Measurements from ENCODE around the gene UBTD1.

UBTD1 gene

GRCh38 chr10:97593421-97593820 lies 94.7 kb downstream of the UBTD1 start:
- no peaks in the 10 kb centered on the region for H3K9me3 Mint-ChIP-seq
- H3K36me3 Mint-ChIP-seq (ENCODE audit: low read depth): no peaks in the 10 kb centered on the region
- no peak overlapping the region for H3K4me3 Mint-ChIP-seq
- H3K27me3 Mint-ChIP-seq (ENCODE audit: low read depth): no peaks in the 10 kb centered on the region
- no peaks in the 10 kb centered on the region for H3K4me1 Mint-ChIP-seq (ENCODE audit: low read depth)
- no peak for DNase-seq (ENCODE audit: low spot score)
- no peak overlapping the region for H3K27ac Mint-ChIP-seq

- Mint-ChIP-seq H3K9me3 (no peaks in the 10 kb centered on the region), H3K27me3 (ENCODE audit: low read depth) (no peaks in the 10 kb centered on the region), H3K4me1 (ENCODE audit: low read depth) (no peaks in the 10 kb centered on the region), H3K4me3 (no peak overlapping the region), H3K27ac (no peak overlapping the region), H3K36me3 (ENCODE audit: low read depth) (no peaks in the 10 kb centered on the region)
- no peak for DNase-seq (ENCODE audit: low spot score)
These were observed 97.7 kb downstream of the UBTD1 start for GRCh38 chr10:97596101-97597082.

GRCh38 chr10:97597778-97598177 lies 99.1 kb downstream of the UBTD1 start:
- no peaks in the 10 kb centered on the region for H3K27me3 Mint-ChIP-seq (ENCODE audit: low read depth)
- no peak overlapping the region for H3K4me3 Mint-ChIP-seq
- H3K27ac Mint-ChIP-seq: no peak overlapping the region
- DNase-seq (ENCODE audit: low spot score): no peak
- no peaks in the 10 kb centered on the region for H3K9me3 Mint-ChIP-seq
- H3K4me1 Mint-ChIP-seq (ENCODE audit: low read depth): no peaks in the 10 kb centered on the region
- no peaks in the 10 kb centered on the region for H3K36me3 Mint-ChIP-seq (ENCODE audit: low read depth)

GRCh38 chr10:97598407-97599271 lies 99.9 kb downstream of the UBTD1 start:
- Mint-ChIP-seq H3K36me3 (ENCODE audit: low read depth) (no peaks in the 10 kb centered on the region), H3K27ac (no peak overlapping the region), H3K4me1 (ENCODE audit: low read depth) (no peaks in the 10 kb centered on the region), H3K9me3 (no peaks in the 10 kb centered on the region), H3K4me3 (no peak overlapping the region), H3K27me3 (ENCODE audit: low read depth) (no peaks in the 10 kb centered on the region)
- no peak for DNase-seq (ENCODE audit: low spot score)

GRCh38 chr10:97599272-97599619 lies 100.5 kb downstream of the UBTD1 start:
- Mint-ChIP-seq H3K27ac (no peak overlapping the region), H3K4me1 (ENCODE audit: low read depth) (no peaks in the 10 kb centered on the region), H3K36me3 (ENCODE audit: low read depth) (no peaks in the 10 kb centered on the region), H3K9me3 (no peaks in the 10 kb centered on the region), H3K27me3 (ENCODE audit: low read depth) (no peaks in the 10 kb centered on the region), H3K4me3 (no peak overlapping the region)
- no peak for DNase-seq (ENCODE audit: low spot score)

GRCh38 chr10:97600616-97601015 lies 101.9 kb downstream of the UBTD1 start:
- Mint-ChIP-seq H3K4me3 (no peak overlapping the region), H3K9me3 (no peaks in the 10 kb centered on the region), H3K4me1 (ENCODE audit: low read depth) (no peaks in the 10 kb centered on the region), H3K27me3 (ENCODE audit: low read depth) (no peaks in the 10 kb centered on the region), H3K36me3 (ENCODE audit: low read depth) (no peaks in the 10 kb centered on the region), H3K27ac (no peak overlapping the region)
- no peak for DNase-seq (ENCODE audit: low spot score)

GRCh38 chr10:97601268-97602215 lies 102.8 kb downstream of the UBTD1 start:
- DNase-seq (ENCODE audit: low spot score): no peak
- H3K9me3 Mint-ChIP-seq: no peaks in the 10 kb centered on the region
- H3K27ac Mint-ChIP-seq: no peak overlapping the region
- no peaks in the 10 kb centered on the region for H3K36me3 Mint-ChIP-seq (ENCODE audit: low read depth)
- H3K27me3 Mint-ChIP-seq (ENCODE audit: low read depth): peaks cover 2% of the 10 kb centered on the region
- no peaks in the 10 kb centered on the region for H3K4me1 Mint-ChIP-seq (ENCODE audit: low read depth)
- H3K4me3 Mint-ChIP-seq: no peak overlapping the region

GRCh38 chr10:97607095-97607636 lies 108.4 kb downstream of the UBTD1 start:
- H3K27ac Mint-ChIP-seq: no peak overlapping the region
- no peak overlapping the region for H3K4me3 Mint-ChIP-seq
- peaks cover 2% of the 10 kb centered on the region for H3K27me3 Mint-ChIP-seq (ENCODE audit: low read depth)
- no peak for DNase-seq (ENCODE audit: low spot score)
- no peaks in the 10 kb centered on the region for H3K4me1 Mint-ChIP-seq (ENCODE audit: low read depth)
- H3K9me3 Mint-ChIP-seq: no peaks in the 10 kb centered on the region
- H3K36me3 Mint-ChIP-seq (ENCODE audit: low read depth): no peaks in the 10 kb centered on the region

GRCh38 chr10:97608991-97609561 lies 110.4 kb downstream of the UBTD1 start:
- Mint-ChIP-seq H3K4me3 (no peak overlapping the region), H3K36me3 (ENCODE audit: low read depth) (no peaks in the 10 kb centered on the region), H3K4me1 (ENCODE audit: low read depth) (no peaks in the 10 kb centered on the region), H3K27me3 (ENCODE audit: low read depth) (peaks cover 2% of the 10 kb centered on the region), H3K27ac (no peak overlapping the region), H3K9me3 (no peaks in the 10 kb centered on the region)
- DNase-seq (ENCODE audit: low spot score): no peak

GRCh38 chr10:97611473-97611872 lies 112.7 kb downstream of the UBTD1 start:
- Mint-ChIP-seq H3K27me3 (ENCODE audit: low read depth) (peaks cover under 1% of the 10 kb centered on the region), H3K4me1 (ENCODE audit: low read depth) (no peaks in the 10 kb centered on the region), H3K36me3 (ENCODE audit: low read depth) (no peaks in the 10 kb centered on the region), H3K4me3 (no peak overlapping the region), H3K9me3 (no peaks in the 10 kb centered on the region), H3K27ac (no peak overlapping the region)
- DNase-seq (ENCODE audit: low spot score): no peak

GRCh38 chr10:97612386-97612785 lies 113.7 kb downstream of the UBTD1 start:
- no peak for DNase-seq (ENCODE audit: low spot score)
- Mint-ChIP-seq H3K36me3 (ENCODE audit: low read depth) (no peaks in the 10 kb centered on the region), H3K27ac (no peak overlapping the region), H3K4me3 (no peak overlapping the region), H3K9me3 (no peaks in the 10 kb centered on the region), H3K27me3 (ENCODE audit: low read depth) (no peaks in the 10 kb centered on the region), H3K4me1 (ENCODE audit: low read depth) (no peaks in the 10 kb centered on the region)

GRCh38 chr10:97618285-97618684 lies 119.6 kb downstream of the UBTD1 start:
- Mint-ChIP-seq H3K9me3 (no peaks in the 10 kb centered on the region), H3K4me1 (ENCODE audit: low read depth) (no peaks in the 10 kb centered on the region), H3K4me3 (no peak overlapping the region), H3K27ac (no peak overlapping the region), H3K27me3 (ENCODE audit: low read depth) (no peaks in the 10 kb centered on the region), H3K36me3 (ENCODE audit: low read depth) (no peaks in the 10 kb centered on the region)
- DNase-seq (ENCODE audit: low spot score): no peak

GRCh38 chr10:97618733-97619132 lies 120.0 kb downstream of the UBTD1 start:
- H3K36me3 Mint-ChIP-seq (ENCODE audit: low read depth): no peaks in the 10 kb centered on the region
- no peaks in the 10 kb centered on the region for H3K4me1 Mint-ChIP-seq (ENCODE audit: low read depth)
- no peak overlapping the region for H3K27ac Mint-ChIP-seq
- H3K4me3 Mint-ChIP-seq: no peak overlapping the region
- no peak for DNase-seq (ENCODE audit: low spot score)
- H3K9me3 Mint-ChIP-seq: no peaks in the 10 kb centered on the region
- H3K27me3 Mint-ChIP-seq (ENCODE audit: low read depth): no peaks in the 10 kb centered on the region
